ENCODE data around the gene MARCHF7.

GRCh38 chr2:159677654-159678053 is 34.7 kb upstream of the MARCHF7 start:
- TF ChIP-seq CTCF (IDR thresholded peaks at IDR 0.05; ENCODE audit: low read depth, low read length) (peak; percentile 41; the same call in 1 of the 2 replicates), EZH2phosphoT487 (IDR thresholded peaks at IDR 0.05; ENCODE audit: low read depth) (no peak)

All from OCI-LY3 (cell line).